H1 (cell line): ENCODE results near the gene CORO2B.

ENCODE experiments used
- CTCF ChIP-seq, 3 experiments: IDR thresholded peaks; 1 replicate in 2 of 3; 2 replicates in 1 of 3; pipeline versions ENCODE4 v1.5.1 to v1.6.1; 2011; ENCODE audit warnings: low read length in 3 of 3, mild to moderate bottlenecking in 3 of 3, inconsistent platforms in 2 of 3, low read depth in 1 of 3, moderate library complexity in 1 of 3; ENCODE audit not compliant: insufficient read depth in 1 of 3; ENCODE audit errors: control extremely low read depth in 1 of 3
- EGR1 ChIP-seq: IDR thresholded peaks from 2 replicates; pipeline ENCODE4 v1.6.1; 2011; ENCODE audit warnings: low read depth, low read length, borderline replicate concordance
- EP300 ChIP-seq, 2 experiments: IDR thresholded peaks; 1 replicate in 1 of 2; 2 replicates in 1 of 2; pipeline ENCODE4 v1.6.1; 2011 to 2012; ENCODE audit warnings: low read depth in 2 of 2, low read length in 2 of 2, mild to moderate bottlenecking in 2 of 2, borderline replicate concordance in 1 of 2, inconsistent platforms in 1 of 2, moderate library complexity in 1 of 2
- NRF1 ChIP-seq: IDR thresholded peaks from 2 replicates; pipeline ENCODE4 v1.6.1; 2011; ENCODE audit warnings: mild to moderate bottlenecking, low read depth, low read length, improper control_type of control experiment
- RAD21 ChIP-seq, 2 experiments: IDR thresholded peaks in 1 of 2; conservative IDR thresholded peaks in 1 of 2; 2 replicates each; pipeline ENCODE4 v1.6.1; 2011; ENCODE audit warnings: low read depth in 2 of 2, low read length in 2 of 2, improper control_type of control experiment in 1 of 2, inconsistent platforms in 1 of 2, mild to moderate bottlenecking in 1 of 2, moderate library complexity in 1 of 2
- SIN3A ChIP-seq, 2 experiments: IDR thresholded peaks in 1 of 2; conservative IDR thresholded peaks in 1 of 2; 2 replicates each; pipeline ENCODE4 v1.6.1; 2011 to 2012; ENCODE audit warnings: low read length in 2 of 2, improper control_type of control experiment in 1 of 2, low read depth in 1 of 2, mild to moderate bottlenecking in 1 of 2
- TAF1 ChIP-seq: IDR thresholded peaks from 2 replicates; pipeline ENCODE4 v1.6.1; 2011; ENCODE audit warnings: mild to moderate bottlenecking, low read depth, low read length

- TF ChIP-seq EP300 (IDR thresholded peaks at IDR 0.05; ENCODE audit: borderline replicate concordance in 1 of 2, low read depth in 2 of 2, low read length in 2 of 2) (no peak), RAD21 (IDR thresholded peaks at IDR 0.05 in 1 of 2, conservative IDR thresholded peaks at IDR 0.05 in 1 of 2; ENCODE audit: low read depth in 2 of 2, low read length in 2 of 2) (no peak), CTCF (IDR thresholded peaks at IDR 0.05; ENCODE audit: control extremely low read depth in 1 of 3, insufficient read depth in 1 of 3, low read depth in 1 of 3, low read length in 3 of 3) (no peak), EGR1 (no peak), SIN3A (conservative IDR thresholded peaks at IDR 0.05 in 1 of 2, IDR thresholded peaks at IDR 0.05 in 1 of 2; ENCODE audit: low read depth in 1 of 2, low read length in 2 of 2) (no peak), NRF1 (no peak), TAF1 (no peak)
Observed at GRCh38 chr15:68556139-68556990, 22.4 kb upstream of the CORO2B start.
